Tibial nerve (tissue), 4 donors: ENCODE results near the gene CTNNA3.

Experiments
- EP300 ChIP-seq, 2 donors: sonication (generic); formaldehyde crosslinking; IDR thresholded peaks; one replicate each; pipeline ENCODE4 v1.6.1; 2017; ENCODE audit warnings: antibody characterized with exemption in 2 of 2, mild to moderate bottlenecking in 1 of 2
- POLR2A ChIP-seq, 2 donors: fragments of 450-650 bp; IDR thresholded peaks; one replicate each; pipeline ENCODE4 v1.6.1; 2017; ENCODE audit warnings: antibody characterized with exemption in 2 of 2, mild to moderate bottlenecking in 2 of 2, moderate library complexity in 2 of 2
- TF ChIP-seq, protein P1 (sequence below), 5 experiments: fragments of 200-600 bp in 3 of 5; fragments of 450-650 bp in 2 of 5; sonication (generic) in 3 of 5; IDR thresholded peaks; one replicate each; pipeline ENCODE4 v1.5.1; 2016 to 2019; ENCODE audit warnings: antibody characterized with exemption in 5 of 5, mild to moderate bottlenecking in 3 of 5, moderate library complexity in 2 of 5

DNA sequence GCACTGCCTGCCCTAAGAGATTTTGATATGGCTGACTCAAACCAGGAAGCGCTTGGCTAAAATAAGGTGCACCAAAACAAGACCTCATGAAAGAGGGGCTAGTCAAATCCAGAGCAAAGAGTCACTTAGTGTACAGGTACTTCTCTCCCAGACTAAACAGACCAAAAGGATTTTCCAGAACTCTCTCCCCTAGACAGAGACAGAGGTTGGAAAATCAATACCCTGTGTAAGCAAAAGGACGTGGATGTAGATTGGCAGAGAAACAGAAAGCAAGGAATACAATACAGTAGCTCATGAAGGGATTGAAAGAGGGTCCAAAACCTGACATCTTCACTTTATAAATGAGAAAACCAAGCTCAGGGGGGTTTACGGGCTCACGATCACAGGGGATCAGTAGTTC, 853.1 kb downstream of the CTNNA3 start:
- TF ChIP-seq EP300 (IDR thresholded peaks at IDR 0.05) (no peak), POLR2A (IDR thresholded peaks at IDR 0.05) (no peak)
- TF ChIP-seq, protein P1, sequence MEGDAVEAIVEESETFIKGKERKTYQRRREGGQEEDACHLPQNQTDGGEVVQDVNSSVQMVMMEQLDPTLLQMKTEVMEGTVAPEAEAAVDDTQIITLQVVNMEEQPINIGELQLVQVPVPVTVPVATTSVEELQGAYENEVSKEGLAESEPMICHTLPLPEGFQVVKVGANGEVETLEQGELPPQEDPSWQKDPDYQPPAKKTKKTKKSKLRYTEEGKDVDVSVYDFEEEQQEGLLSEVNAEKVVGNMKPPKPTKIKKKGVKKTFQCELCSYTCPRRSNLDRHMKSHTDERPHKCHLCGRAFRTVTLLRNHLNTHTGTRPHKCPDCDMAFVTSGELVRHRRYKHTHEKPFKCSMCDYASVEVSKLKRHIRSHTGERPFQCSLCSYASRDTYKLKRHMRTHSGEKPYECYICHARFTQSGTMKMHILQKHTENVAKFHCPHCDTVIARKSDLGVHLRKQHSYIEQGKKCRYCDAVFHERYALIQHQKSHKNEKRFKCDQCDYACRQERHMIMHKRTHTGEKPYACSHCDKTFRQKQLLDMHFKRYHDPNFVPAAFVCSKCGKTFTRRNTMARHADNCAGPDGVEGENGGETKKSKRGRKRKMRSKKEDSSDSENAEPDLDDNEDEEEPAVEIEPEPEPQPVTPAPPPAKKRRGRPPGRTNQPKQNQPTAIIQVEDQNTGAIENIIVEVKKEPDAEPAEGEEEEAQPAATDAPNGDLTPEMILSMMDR (IDR thresholded peaks at IDR 0.05), result no peak
